HG02759 (cell line): Measurements from ENCODE around the gene MTA2.

Source experiments
- ATAC-seq: cut with Tn5 transposase; IDR thresholded peaks from one replicate; pipeline ENCODE4 v1.9.1; 2021; ENCODE audit warnings: mild to moderate bottlenecking, moderate library complexity; ENCODE audit not compliant: unreplicated experiment

Gene MTA2

GRCh38 chr11:62547691-62548281 lies 53.9 kb downstream of the MTA2 start:
- no peak for ATAC-seq

GRCh38 chr11:62546929-62547625 lies 54.6 kb downstream of the MTA2 start:
- ATAC-seq, result no peak

GRCh38 chr11:62546244-62546928 lies 55.3 kb downstream of the MTA2 start, which contains the start of gene AHNAK:
Gene AHNAK (minus strand): TSS chr11:62546806. CDS start chr11:62536098, 10,708 bp downstream.
- ATAC-seq, result peak; percentile 36

- no peak for ATAC-seq
Measured at GRCh38 chr11:62545437-62546243, 56.0 kb downstream of the MTA2 start.

- ATAC-seq, result no peak
Measured at GRCh38 chr11:62544581-62545436, 56.9 kb downstream of the MTA2 start.

- no peak for ATAC-seq
Measured at GRCh38 chr11:62543680-62544444, 57.8 kb downstream of the MTA2 start.
